ENCODE measurements around the gene ULBP3.
A peak's percentile ranks its signal among the peaks of the same experiment; 100 is the strongest.

Gene ULBP3
- total RNA-seq: 1.6 to 3.7 (median 2.3) reads per million in 3 donors

- Histone ChIP-seq H3K27ac (ENCODE audit: insufficient read depth, low read length, poor library complexity, severe bottlenecking) (no peak within 1 kb of the TSS), H3K4me1 (ENCODE audit: control insufficient read depth, insufficient read depth, low read length, poor library complexity, severe bottlenecking) (no peaks in the 10 kb centered on the region), H3K4me3 (ENCODE audit: insufficient read depth, low read depth, low read length, poor library complexity, severe bottlenecking) (peak within 1 kb of the TSS; percentile 87)
Measured at GRCh38 chr6:150068720-150069648, at the start of gene ULBP3. Gene ULBP3, minus strand, starts transcription at chr6:150069121. Its CDS starts 55 bp downstream, at chr6:150069066.

GRCh38 chr6:150118627-150119026 is 49.7 kb upstream of the ULBP3 start:
- Histone ChIP-seq H3K27me3 (replicated peaks; ENCODE audit: control insufficient read depth, insufficient read depth, low read length, poor library complexity, severe bottlenecking) (no peaks in the 10 kb centered on the region), H3K9me3 (ENCODE audit: control insufficient read depth, low read length) (no peaks in the 10 kb centered on the region), H3K36me3 (ENCODE audit: control insufficient read depth, insufficient read depth, low read length) (no peaks in the 10 kb centered on the region), H3K27ac (ENCODE audit: insufficient read depth, low read length, poor library complexity, severe bottlenecking) (no peak overlapping the region), H3K4me3 (ENCODE audit: insufficient read depth, low read depth, low read length, poor library complexity, severe bottlenecking) (no peak overlapping the region), H3K4me1 (ENCODE audit: control insufficient read depth, insufficient read depth, low read length, poor library complexity, severe bottlenecking) (no peaks in the 10 kb centered on the region)
- no peak for DNase-seq

More at GRCh38 chr6:150068720-150069648, at the start of gene ULBP3:
- Histone ChIP-seq H3K9me3 (ENCODE audit: control insufficient read depth, low read length) (no peaks in the 10 kb centered on the region), H3K27me3 (replicated peaks; ENCODE audit: control insufficient read depth, insufficient read depth, low read length, poor library complexity, severe bottlenecking) (no peaks in the 10 kb centered on the region), H3K36me3 (ENCODE audit: control insufficient read depth, insufficient read depth, low read length) (no peaks in the 10 kb centered on the region)
- peak; percentile 49 to 62 (median 52) for DNase-seq

- no peaks in the 10 kb centered on the region for H3K27me3 ChIP-seq (replicated peaks; ENCODE audit: control insufficient read depth, insufficient read depth, low read length, poor library complexity, severe bottlenecking)
- no peaks in the 10 kb centered on the region for H3K36me3 ChIP-seq (ENCODE audit: control insufficient read depth, insufficient read depth, low read length)
- H3K4me1 ChIP-seq (ENCODE audit: control insufficient read depth, insufficient read depth, low read length, poor library complexity, severe bottlenecking): no peaks in the 10 kb centered on the region
- H3K27ac ChIP-seq (ENCODE audit: insufficient read depth, low read length, poor library complexity, severe bottlenecking): no peak overlapping the region
- DNase-seq: no peak
- H3K4me3 ChIP-seq (ENCODE audit: insufficient read depth, low read depth, low read length, poor library complexity, severe bottlenecking): no peak overlapping the region
- no peaks in the 10 kb centered on the region for H3K9me3 ChIP-seq (ENCODE audit: control insufficient read depth, low read length)
Measured at GRCh38 chr6:150118203-150118602, 49.3 kb upstream of the ULBP3 start.

GRCh38 chr6:150116200-150116800 is 47.4 kb upstream of the ULBP3 start:
- DNase-seq: no peak
- no peaks in the 10 kb centered on the region for H3K36me3 ChIP-seq (ENCODE audit: control insufficient read depth, insufficient read depth, low read length)
- H3K4me1 ChIP-seq (ENCODE audit: control insufficient read depth, insufficient read depth, low read length, poor library complexity, severe bottlenecking): no peaks in the 10 kb centered on the region
- H3K9me3 ChIP-seq (ENCODE audit: control insufficient read depth, low read length): no peaks in the 10 kb centered on the region
- H3K27ac ChIP-seq (ENCODE audit: insufficient read depth, low read length, poor library complexity, severe bottlenecking): no peak overlapping the region
- H3K27me3 ChIP-seq (replicated peaks; ENCODE audit: control insufficient read depth, insufficient read depth, low read length, poor library complexity, severe bottlenecking): no peaks in the 10 kb centered on the region
- H3K4me3 ChIP-seq (ENCODE audit: insufficient read depth, low read depth, low read length, poor library complexity, severe bottlenecking): no peak overlapping the region

- Histone ChIP-seq H3K27ac (ENCODE audit: insufficient read depth, low read length, poor library complexity, severe bottlenecking) (no peak overlapping the region), H3K27me3 (replicated peaks; ENCODE audit: control insufficient read depth, insufficient read depth, low read length, poor library complexity, severe bottlenecking) (no peaks in the 10 kb centered on the region), H3K4me3 (ENCODE audit: insufficient read depth, low read depth, low read length, poor library complexity, severe bottlenecking) (no peak overlapping the region), H3K4me1 (ENCODE audit: control insufficient read depth, insufficient read depth, low read length, poor library complexity, severe bottlenecking) (no peaks in the 10 kb centered on the region), H3K36me3 (ENCODE audit: control insufficient read depth, insufficient read depth, low read length) (no peaks in the 10 kb centered on the region), H3K9me3 (ENCODE audit: control insufficient read depth, low read length) (no peaks in the 10 kb centered on the region)
- no peak for DNase-seq
Measured at GRCh38 chr6:150115769-150116168, 46.8 kb upstream of the ULBP3 start.

- Histone ChIP-seq H3K4me3 (ENCODE audit: insufficient read depth, low read depth, low read length, poor library complexity, severe bottlenecking) (no peak overlapping the region), H3K27ac (ENCODE audit: insufficient read depth, low read length, poor library complexity, severe bottlenecking) (no peak overlapping the region), H3K27me3 (replicated peaks; ENCODE audit: control insufficient read depth, insufficient read depth, low read length, poor library complexity, severe bottlenecking) (no peaks in the 10 kb centered on the region), H3K4me1 (ENCODE audit: control insufficient read depth, insufficient read depth, low read length, poor library complexity, severe bottlenecking) (no peaks in the 10 kb centered on the region), H3K36me3 (ENCODE audit: control insufficient read depth, insufficient read depth, low read length) (no peaks in the 10 kb centered on the region), H3K9me3 (ENCODE audit: control insufficient read depth, low read length) (no peaks in the 10 kb centered on the region)
- no peak for DNase-seq
Measured at GRCh38 chr6:150112233-150112632, 43.3 kb upstream of the ULBP3 start.

- no peak for DNase-seq
- H3K9me3 ChIP-seq (ENCODE audit: control insufficient read depth, low read length): no peaks in the 10 kb centered on the region
- H3K36me3 ChIP-seq (ENCODE audit: control insufficient read depth, insufficient read depth, low read length): no peaks in the 10 kb centered on the region
- H3K27me3 ChIP-seq (replicated peaks; ENCODE audit: control insufficient read depth, insufficient read depth, low read length, poor library complexity, severe bottlenecking): no peaks in the 10 kb centered on the region
- no peaks in the 10 kb centered on the region for H3K4me1 ChIP-seq (ENCODE audit: control insufficient read depth, insufficient read depth, low read length, poor library complexity, severe bottlenecking)
- no peak overlapping the region for H3K4me3 ChIP-seq (ENCODE audit: insufficient read depth, low read depth, low read length, poor library complexity, severe bottlenecking)
- no peak overlapping the region for H3K27ac ChIP-seq (ENCODE audit: insufficient read depth, low read length, poor library complexity, severe bottlenecking)
Measured at GRCh38 chr6:150102750-150103270, 33.9 kb upstream of the ULBP3 start.

GRCh38 chr6:150100745-150101144 is 31.8 kb upstream of the ULBP3 start:
- H3K4me3 ChIP-seq (ENCODE audit: insufficient read depth, low read depth, low read length, poor library complexity, severe bottlenecking): no peak overlapping the region
- no peaks in the 10 kb centered on the region for H3K36me3 ChIP-seq (ENCODE audit: control insufficient read depth, insufficient read depth, low read length)
- no peaks in the 10 kb centered on the region for H3K9me3 ChIP-seq (ENCODE audit: control insufficient read depth, low read length)
- H3K4me1 ChIP-seq (ENCODE audit: control insufficient read depth, insufficient read depth, low read length, poor library complexity, severe bottlenecking): no peaks in the 10 kb centered on the region
- H3K27me3 ChIP-seq (replicated peaks; ENCODE audit: control insufficient read depth, insufficient read depth, low read length, poor library complexity, severe bottlenecking): no peaks in the 10 kb centered on the region
- no peak overlapping the region for H3K27ac ChIP-seq (ENCODE audit: insufficient read depth, low read length, poor library complexity, severe bottlenecking)
- no peak for DNase-seq

- Histone ChIP-seq H3K36me3 (ENCODE audit: control insufficient read depth, insufficient read depth, low read length) (no peaks in the 10 kb centered on the region), H3K27me3 (replicated peaks; ENCODE audit: control insufficient read depth, insufficient read depth, low read length, poor library complexity, severe bottlenecking) (no peaks in the 10 kb centered on the region), H3K9me3 (ENCODE audit: control insufficient read depth, low read length) (no peaks in the 10 kb centered on the region), H3K4me3 (ENCODE audit: insufficient read depth, low read depth, low read length, poor library complexity, severe bottlenecking) (no peak overlapping the region), H3K4me1 (ENCODE audit: control insufficient read depth, insufficient read depth, low read length, poor library complexity, severe bottlenecking) (no peaks in the 10 kb centered on the region), H3K27ac (ENCODE audit: insufficient read depth, low read length, poor library complexity, severe bottlenecking) (no peak overlapping the region)
- DNase-seq: no peak
Measured at GRCh38 chr6:150099953-150100352, 31.0 kb upstream of the ULBP3 start.

GRCh38 chr6:150099546-150099945 is 30.6 kb upstream of the ULBP3 start:
- Histone ChIP-seq H3K27ac (ENCODE audit: insufficient read depth, low read length, poor library complexity, severe bottlenecking) (no peak overlapping the region), H3K4me1 (ENCODE audit: control insufficient read depth, insufficient read depth, low read length, poor library complexity, severe bottlenecking) (no peaks in the 10 kb centered on the region), H3K4me3 (ENCODE audit: insufficient read depth, low read depth, low read length, poor library complexity, severe bottlenecking) (no peak overlapping the region), H3K9me3 (ENCODE audit: control insufficient read depth, low read length) (no peaks in the 10 kb centered on the region), H3K36me3 (ENCODE audit: control insufficient read depth, insufficient read depth, low read length) (no peaks in the 10 kb centered on the region), H3K27me3 (replicated peaks; ENCODE audit: control insufficient read depth, insufficient read depth, low read length, poor library complexity, severe bottlenecking) (no peaks in the 10 kb centered on the region)
- DNase-seq: no peak

Data from effector memory CD4-positive, alpha-beta T cell (primary cell).